Measurements from ENCODE around the gene SESTD1. TPM values are rescaled to one million over a fixed set of nuclear protein-coding genes. Genes with fewer than 3 reads are reported as not detected.

SESTD1 gene
- total and polyA plus RNA-seq, 7 donors: 4.2 to 20.2 (median 15.1) TPM

DNA sequence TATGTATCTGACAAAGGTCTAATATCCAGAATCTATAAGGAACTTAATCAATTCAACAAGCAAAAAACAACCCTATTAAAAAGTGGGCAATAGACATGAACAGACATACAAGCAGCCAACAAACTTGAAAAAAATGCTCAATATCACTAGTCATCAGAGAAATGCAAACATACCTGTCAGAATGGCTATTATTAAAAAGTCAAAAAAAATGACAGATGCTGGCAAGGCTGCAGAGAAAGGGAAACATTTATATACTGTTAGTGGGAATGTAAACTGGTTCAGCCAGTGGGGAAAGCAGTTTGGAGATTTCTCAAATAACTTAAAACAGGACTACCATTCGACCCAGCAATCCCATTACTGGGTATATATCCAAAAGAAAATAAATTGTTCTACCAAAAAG, 21.6 kb downstream of the SESTD1 start:
- Histone ChIP-seq H3K27ac (no peak overlapping the region), H3K36me3 (ENCODE audit: insufficient read depth in 1 of 2, low read depth in 1 of 2) (no peaks in the 10 kb centered on the region), H3K4me1 (peaks cover 21% of the 10 kb centered on the region), H3K27me3 (ENCODE audit: insufficient read depth in 3 of 3, low read length in 2 of 3) (no peaks in the 10 kb centered on the region), H3K9me3 (no peaks in the 10 kb centered on the region), H3K4me3 (no peak overlapping the region)
- DNase-seq (no peak), ATAC-seq (no peak)
- intact Hi-C loops (cut with DNase I): no loop called here
- WGBS, 3 donors: 96 to 97% (median 97%) methylated on average over 1 of the region's 1 CpG
- TF ChIP-seq, protein P1, sequence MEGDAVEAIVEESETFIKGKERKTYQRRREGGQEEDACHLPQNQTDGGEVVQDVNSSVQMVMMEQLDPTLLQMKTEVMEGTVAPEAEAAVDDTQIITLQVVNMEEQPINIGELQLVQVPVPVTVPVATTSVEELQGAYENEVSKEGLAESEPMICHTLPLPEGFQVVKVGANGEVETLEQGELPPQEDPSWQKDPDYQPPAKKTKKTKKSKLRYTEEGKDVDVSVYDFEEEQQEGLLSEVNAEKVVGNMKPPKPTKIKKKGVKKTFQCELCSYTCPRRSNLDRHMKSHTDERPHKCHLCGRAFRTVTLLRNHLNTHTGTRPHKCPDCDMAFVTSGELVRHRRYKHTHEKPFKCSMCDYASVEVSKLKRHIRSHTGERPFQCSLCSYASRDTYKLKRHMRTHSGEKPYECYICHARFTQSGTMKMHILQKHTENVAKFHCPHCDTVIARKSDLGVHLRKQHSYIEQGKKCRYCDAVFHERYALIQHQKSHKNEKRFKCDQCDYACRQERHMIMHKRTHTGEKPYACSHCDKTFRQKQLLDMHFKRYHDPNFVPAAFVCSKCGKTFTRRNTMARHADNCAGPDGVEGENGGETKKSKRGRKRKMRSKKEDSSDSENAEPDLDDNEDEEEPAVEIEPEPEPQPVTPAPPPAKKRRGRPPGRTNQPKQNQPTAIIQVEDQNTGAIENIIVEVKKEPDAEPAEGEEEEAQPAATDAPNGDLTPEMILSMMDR (IDR thresholded peaks at IDR 0.05): no peak

DNA sequence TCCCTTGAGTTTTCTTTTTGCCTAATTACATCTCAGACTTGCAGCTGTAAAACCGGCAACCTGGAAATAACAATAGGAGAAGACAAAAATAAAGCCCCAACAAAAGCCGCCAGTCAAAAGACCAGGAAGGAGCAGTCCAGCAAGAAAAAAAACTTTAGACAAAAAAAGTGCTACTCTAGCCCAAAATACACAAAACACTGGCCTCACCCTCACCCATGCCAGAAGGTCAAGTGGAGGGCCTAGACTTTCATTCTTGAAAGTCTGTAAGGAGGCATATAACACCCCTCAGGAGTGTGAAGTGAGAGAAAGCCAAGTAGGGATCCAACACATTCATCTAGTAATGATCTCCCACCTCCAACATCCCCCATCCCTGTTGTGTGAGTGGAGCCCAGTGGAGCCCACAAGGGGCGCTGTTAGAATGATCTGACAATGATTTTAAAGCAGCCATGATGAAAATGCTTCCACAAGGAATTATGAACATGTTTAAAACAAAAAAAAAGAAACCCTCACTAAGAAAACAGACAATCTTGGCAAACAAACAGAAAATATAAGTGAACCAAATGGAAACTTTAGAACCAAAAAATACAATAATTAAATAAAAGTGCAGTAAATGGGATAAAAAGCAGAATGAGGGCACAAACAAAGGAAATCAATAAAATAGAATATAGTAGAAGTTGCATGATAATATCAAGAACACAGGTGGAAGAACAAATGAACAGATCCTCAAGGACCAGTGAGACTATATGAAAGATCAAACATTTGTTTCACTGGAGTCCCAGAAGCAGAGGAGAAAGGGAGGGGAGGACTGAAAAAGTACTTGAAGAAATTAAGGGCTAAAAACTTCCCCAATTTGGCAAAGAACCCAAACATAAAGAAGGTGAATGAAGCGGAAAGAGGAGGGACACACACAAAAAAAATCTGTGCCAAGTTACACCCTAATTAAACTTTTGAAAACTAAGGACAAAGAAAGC, 23.9 kb downstream of the SESTD1 start:
- ATAC-seq (no peak), DNase-seq (no peak)
- Histone ChIP-seq H3K27ac (no peak overlapping the region), H3K4me3 (no peak overlapping the region), H3K4me1 (peaks cover 36% of the 10 kb centered on the region), H3K27me3 (ENCODE audit: insufficient read depth in 3 of 3, low read length in 2 of 3) (no peaks in the 10 kb centered on the region), H3K9me3 (no peaks in the 10 kb centered on the region), H3K36me3 (ENCODE audit: insufficient read depth in 1 of 2, low read depth in 1 of 2) (no peaks in the 10 kb centered on the region)
- TF ChIP-seq, protein P1 (IDR thresholded peaks at IDR 0.05): no peak
- WGBS, 3 donors: 82 to 87% (median 86%) methylated on average over 4 of the region's 4 CpGs
- intact Hi-C loops (cut with DNase I): no loop called here

DNA sequence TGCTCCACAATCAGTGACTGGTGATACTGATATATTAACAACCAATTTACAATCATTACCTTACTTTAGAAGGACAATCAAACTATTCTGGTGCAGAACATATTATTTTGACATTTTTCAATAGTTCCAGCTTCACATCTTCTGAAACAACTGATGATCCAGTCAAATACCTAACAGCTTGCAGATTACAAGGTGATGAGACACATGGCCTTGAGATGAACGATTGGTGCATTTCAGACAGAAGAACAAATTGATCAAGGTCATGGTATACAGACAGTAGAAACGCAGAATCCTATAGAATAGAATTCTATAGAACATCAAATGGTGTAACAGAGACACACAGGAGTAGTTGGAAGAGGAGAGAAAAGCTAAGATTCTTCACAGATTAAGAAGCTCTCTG, 24.8 kb downstream of the SESTD1 start:
- no peaks in the 10 kb centered on the region for H3K36me3 ChIP-seq (ENCODE audit: insufficient read depth in 1 of 2, low read depth in 1 of 2)
- peaks cover 36% of the 10 kb centered on the region for H3K4me1 ChIP-seq
- WGBS, 3 donors: 80 to 83% (median 82%) methylated on average over 2 of the region's 2 CpGs
- H3K4me3 ChIP-seq: no peak overlapping the region
- no peak overlapping the region for H3K27ac ChIP-seq
- DNase-seq: no peak
- H3K9me3 ChIP-seq: no peaks in the 10 kb centered on the region
- intact Hi-C loops (cut with DNase I): no loop called here
- no peaks in the 10 kb centered on the region for H3K27me3 ChIP-seq (ENCODE audit: insufficient read depth in 3 of 3, low read length in 2 of 3)
- TF ChIP-seq, protein P1 (IDR thresholded peaks at IDR 0.05): no peak
- ATAC-seq: no peak

DNA sequence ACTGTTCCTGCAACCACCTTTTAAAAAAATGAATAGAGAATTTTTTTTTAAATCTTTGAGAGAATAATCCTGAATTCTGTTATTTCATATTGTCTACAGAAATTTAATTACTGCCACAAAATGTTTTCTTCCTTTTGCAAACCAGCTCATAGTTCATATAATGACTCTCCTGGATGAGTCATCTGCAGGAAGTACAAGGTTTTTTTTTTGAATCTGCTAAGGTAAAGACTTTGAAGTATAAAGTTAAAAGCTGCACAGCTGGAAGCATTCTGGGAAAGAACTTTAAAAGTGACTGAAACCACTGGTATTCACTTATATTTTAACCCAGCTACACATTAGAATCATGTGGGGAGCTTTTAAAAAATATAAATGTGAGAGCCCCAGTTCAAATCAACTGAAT, 25.4 kb downstream of the SESTD1 start:
- TF ChIP-seq, protein P1 (IDR thresholded peaks at IDR 0.05): no peak
- Histone ChIP-seq H3K9me3 (no peaks in the 10 kb centered on the region), H3K4me3 (no peak overlapping the region), H3K4me1 (peaks cover 36% of the 10 kb centered on the region), H3K27me3 (ENCODE audit: insufficient read depth in 3 of 3, low read length in 2 of 3) (no peaks in the 10 kb centered on the region), H3K27ac (no peak overlapping the region), H3K36me3 (ENCODE audit: insufficient read depth in 1 of 2, low read depth in 1 of 2) (no peaks in the 10 kb centered on the region)
- intact Hi-C loops (cut with DNase I): no loop called here
- no peak for ATAC-seq
- no peak for DNase-seq
